ENCODE data around the gene ACKR2. TPM values are rescaled to one million over a fixed set of nuclear protein-coding genes. Genes with fewer than 3 reads are reported as not detected.

The ACKR2 gene
- total and polyA plus RNA-seq, 2 of the 13 experiments (the other 11 are each of a cell fraction or from before 2014, with no cell fraction given): 1.1 to 1.9 TPM

- TF ChIP-seq AHDC1 (CRISPR knock-in tag; IDR thresholded peaks at IDR 0.05; ENCODE audit: borderline replicate concordance) (peak; percentile 85), GTF2F1 (IDR thresholded peaks at IDR 0.05; ENCODE audit: low read length) (no peak), CREM (IDR thresholded peaks at IDR 0.05) (peak; percentile 91), CREM (CRISPR knock-in tag; IDR thresholded peaks at IDR 0.05) (no peak), TFDP2 (CRISPR knock-in tag; IDR thresholded peaks at IDR 0.05) (no peak; the same call in 1 of the 2 replicates), THAP11 (CRISPR knock-in tag; IDR thresholded peaks at IDR 0.05) (peak; percentile 61), SRF (IDR thresholded peaks at IDR 0.05; ENCODE audit: low read depth, low read length) (no peak), ZNF30 (CRISPR knock-in tag; IDR thresholded peaks at IDR 0.05) (no peak), HNF1A (IDR thresholded peaks at IDR 0.05; ENCODE audit: low read depth) (peak; percentile 65; the same call in 1 of the 2 replicates), HNF1A (CRISPR knock-in tag; IDR thresholded peaks at IDR 0.05; ENCODE audit: borderline replicate concordance) (peak; percentile 83), EP300 (IDR thresholded peaks at IDR 0.05; ENCODE audit: low read depth in 2 of 2, low read length in 2 of 2) (peak; percentile 89 to 94), EP300 (CRISPR knock-in tag; IDR thresholded peaks at IDR 0.05; ENCODE audit: borderline replicate concordance) (peak; percentile 91), PREB (CRISPR knock-in tag; IDR thresholded peaks at IDR 0.05) (no peak), CSRNP2 (CRISPR knock-in tag; conservative IDR thresholded peaks at IDR 0.05; ENCODE audit: low read depth) (no peak), ZNF343 (CRISPR knock-in tag; IDR thresholded peaks at IDR 0.05) (0 out of 2 replicates have a peak, but pooled peaks have one; percentile 46)
These were observed 46.5 kb downstream of the ACKR2 start (continued) for GRCh38 chr3:42855547-42856380.
